Ascending aorta (tissue), 2 donors: ENCODE data around the gene LAMA2. TPM values are rescaled to one million over a fixed set of nuclear protein-coding genes. Genes with fewer than 3 reads are reported as not detected.

Experiments
- DNase-seq, 2 donors: peaks; one replicate each; pipeline ENCODE4 v3.0.0-alpha.2; 2019; ENCODE audit warnings: low spot score in 2 of 2
- H3K27ac ChIP-seq, 2 donors: fragments of 200-600 bp; sonication (generic); one replicate each; pipeline ENCODE4 v1.5.1; 2016 to 2017; ENCODE audit warnings: mild to moderate bottlenecking in 1 of 2
- H3K27me3 ChIP-seq: fragments of 200-600 bp; sonication (generic); one replicate; pipeline ENCODE4 v1.5.1; 2017
- H3K36me3 ChIP-seq, 2 donors: fragments of 200-600 bp; sonication (generic); one replicate each; pipeline ENCODE4 v1.5.1; 2016
- H3K4me1 ChIP-seq, 2 donors: fragments of 200-600 bp; sonication (generic); one replicate each; pipeline ENCODE4 v1.5.1; 2016 to 2017; ENCODE audit warnings: mild to moderate bottlenecking in 1 of 2
- H3K4me3 ChIP-seq, 2 donors: fragments of 200-600 bp; sonication (generic); one replicate each; pipeline ENCODE4 v1.5.1; 2016 to 2017; ENCODE audit warnings: mild to moderate bottlenecking in 1 of 2
- H3K9me3 ChIP-seq, 2 donors: fragments of 200-600 bp; sonication (generic); one replicate each; pipeline ENCODE4 v1.5.1; 2016
- intact Hi-C: fragments of 100-400 bp; cut with DNase I; formaldehyde crosslinking; loops from one replicate; pipeline ENCODE4 v1.15.1; 2023
- total RNA-seq: library from RNA; depleted of rRNA; stranded (reverse); fragments of >200 nt; gene quantifications from one replicate; pipeline ENCODE4 v1.1.0, GENCODE V29; 2016
- TF ChIP-seq, protein P1 (sequence below), 3 experiments: fragments of 200-600 bp in 2 of 3; fragments of 450-650 bp in 1 of 3; sonication (generic) in 2 of 3; IDR thresholded peaks; one replicate each; pipeline ENCODE4 v1.5.1; 2016 to 2019; ENCODE audit warnings: antibody characterized with exemption in 3 of 3, mild to moderate bottlenecking in 1 of 3, moderate library complexity in 1 of 3

The LAMA2 gene
- total RNA-seq, 1 donor from 2014 or later, result 45.2 TPM

DNA sequence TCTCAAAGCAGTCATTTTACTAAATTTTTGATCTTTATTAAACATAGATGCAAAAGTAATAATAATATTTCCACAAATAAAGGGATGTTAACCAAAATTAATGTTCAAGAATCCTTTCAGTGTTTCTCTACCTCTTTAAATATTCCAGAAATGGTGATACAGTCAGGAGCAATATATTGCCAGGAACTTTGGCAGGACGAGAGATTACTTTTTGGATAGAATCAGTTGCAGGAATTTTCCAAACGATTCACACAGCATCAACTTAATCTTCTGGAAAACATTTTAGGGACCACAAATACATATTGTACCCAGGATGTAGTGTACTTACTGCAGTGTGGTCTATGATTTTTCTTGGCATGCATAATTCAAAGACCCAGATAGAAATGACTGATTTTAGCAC is 125.7 kb downstream of the LAMA2 start:
- intact Hi-C loops, result no loop called here

DNA sequence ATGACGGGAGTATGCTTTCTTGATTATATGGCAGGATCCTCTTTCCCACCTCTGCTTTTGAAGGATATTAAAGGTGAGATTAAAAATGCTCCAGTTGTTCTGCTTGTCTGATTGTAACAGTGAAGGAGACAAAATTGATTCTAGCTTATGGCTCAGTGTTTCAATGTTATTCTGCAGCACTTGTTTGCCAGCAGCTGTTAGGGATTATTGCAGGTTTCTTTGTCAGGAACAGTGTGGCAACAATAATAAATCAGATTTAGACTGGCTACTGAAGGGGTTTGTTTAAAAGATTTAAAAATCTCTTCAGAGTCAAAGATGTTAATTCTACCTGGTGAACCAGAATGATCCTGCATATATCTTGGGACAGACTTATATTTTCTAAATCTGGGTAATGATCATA is 126.9 kb downstream of the LAMA2 start:
- H3K4me1 ChIP-seq, result no peaks in the 10 kb centered on the region
- H3K9me3 ChIP-seq, result no peaks in the 10 kb centered on the region
- TF ChIP-seq, protein P1, sequence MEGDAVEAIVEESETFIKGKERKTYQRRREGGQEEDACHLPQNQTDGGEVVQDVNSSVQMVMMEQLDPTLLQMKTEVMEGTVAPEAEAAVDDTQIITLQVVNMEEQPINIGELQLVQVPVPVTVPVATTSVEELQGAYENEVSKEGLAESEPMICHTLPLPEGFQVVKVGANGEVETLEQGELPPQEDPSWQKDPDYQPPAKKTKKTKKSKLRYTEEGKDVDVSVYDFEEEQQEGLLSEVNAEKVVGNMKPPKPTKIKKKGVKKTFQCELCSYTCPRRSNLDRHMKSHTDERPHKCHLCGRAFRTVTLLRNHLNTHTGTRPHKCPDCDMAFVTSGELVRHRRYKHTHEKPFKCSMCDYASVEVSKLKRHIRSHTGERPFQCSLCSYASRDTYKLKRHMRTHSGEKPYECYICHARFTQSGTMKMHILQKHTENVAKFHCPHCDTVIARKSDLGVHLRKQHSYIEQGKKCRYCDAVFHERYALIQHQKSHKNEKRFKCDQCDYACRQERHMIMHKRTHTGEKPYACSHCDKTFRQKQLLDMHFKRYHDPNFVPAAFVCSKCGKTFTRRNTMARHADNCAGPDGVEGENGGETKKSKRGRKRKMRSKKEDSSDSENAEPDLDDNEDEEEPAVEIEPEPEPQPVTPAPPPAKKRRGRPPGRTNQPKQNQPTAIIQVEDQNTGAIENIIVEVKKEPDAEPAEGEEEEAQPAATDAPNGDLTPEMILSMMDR (IDR thresholded peaks at IDR 0.05), result no peak
- intact Hi-C loops, result no loop called here
- H3K4me3 ChIP-seq, result no peak overlapping the region
- no peaks in the 10 kb centered on the region for H3K27me3 ChIP-seq
- H3K36me3 ChIP-seq, result no peaks in the 10 kb centered on the region
- H3K27ac ChIP-seq, result no peak overlapping the region
- DNase-seq, result no peak

More for the DNA sequence above, 125.7 kb downstream of the LAMA2 start:
- Histone ChIP-seq H3K9me3 (no peaks in the 10 kb centered on the region), H3K27me3 (no peaks in the 10 kb centered on the region), H3K4me1 (no peaks in the 10 kb centered on the region), H3K27ac (no peak overlapping the region), H3K36me3 (no peaks in the 10 kb centered on the region), H3K4me3 (no peak overlapping the region)
- DNase-seq, result no peak
- TF ChIP-seq, protein P1 (IDR thresholded peaks at IDR 0.05), result no peak

DNA sequence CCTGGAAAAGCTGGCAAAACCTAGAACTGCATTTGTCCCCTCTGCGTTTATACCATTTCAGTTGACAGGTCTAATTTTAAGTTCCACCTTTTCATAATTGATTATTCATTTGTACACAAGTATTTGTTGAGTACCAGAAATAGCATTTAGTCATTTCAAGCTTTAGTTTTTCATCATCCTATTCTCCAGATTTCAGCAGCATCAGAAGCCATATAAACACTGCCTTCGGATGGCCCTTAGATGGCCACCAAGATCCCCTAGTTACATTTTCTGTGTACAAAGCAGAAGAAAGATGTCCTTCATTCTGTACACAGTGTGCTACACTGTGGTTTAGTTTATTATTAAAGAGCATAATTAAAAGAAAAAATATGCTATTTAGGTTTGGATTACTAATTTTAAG is 131.4 kb downstream of the LAMA2 start:
- Histone ChIP-seq H3K27ac (no peak overlapping the region), H3K36me3 (no peaks in the 10 kb centered on the region), H3K4me1 (no peaks in the 10 kb centered on the region), H3K27me3 (no peaks in the 10 kb centered on the region), H3K4me3 (no peak overlapping the region), H3K9me3 (no peaks in the 10 kb centered on the region)
- TF ChIP-seq, protein P1 (IDR thresholded peaks at IDR 0.05), result no peak
- intact Hi-C loops, result no loop called here
- DNase-seq, result no peak

- intact Hi-C loops, result no loop called here
- no peaks in the 10 kb centered on the region for H3K9me3 ChIP-seq
- no peak for DNase-seq
- no peaks in the 10 kb centered on the region for H3K36me3 ChIP-seq
- no peaks in the 10 kb centered on the region for H3K27me3 ChIP-seq
- H3K4me3 ChIP-seq, result no peak overlapping the region
- no peak overlapping the region for H3K27ac ChIP-seq
- no peaks in the 10 kb centered on the region for H3K4me1 ChIP-seq
- TF ChIP-seq, protein P1 (IDR thresholded peaks at IDR 0.05), result no peak
Measured at GRCh38 chr6:129015721-129016120, 132.8 kb downstream of the LAMA2 start.

- TF ChIP-seq, protein P1 (IDR thresholded peaks at IDR 0.05), result no peak
- no peak overlapping the region for H3K27ac ChIP-seq
Measured at GRCh38 chr6:129016844-129017243, 133.9 kb downstream of the LAMA2 start.

GRCh38 chr6:129022011-129022553 is 139.1 kb downstream of the LAMA2 start:
- TF ChIP-seq, protein P1 (IDR thresholded peaks at IDR 0.05), result no peak
- Histone ChIP-seq H3K4me3 (no peak overlapping the region), H3K4me1 (no peaks in the 10 kb centered on the region), H3K27me3 (no peaks in the 10 kb centered on the region), H3K36me3 (no peaks in the 10 kb centered on the region), H3K9me3 (no peaks in the 10 kb centered on the region), H3K27ac (no peak overlapping the region)
- intact Hi-C loops, result no loop called here
- no peak for DNase-seq

More at GRCh38 chr6:129016844-129017243, 133.9 kb downstream of the LAMA2 start:
- H3K27me3 ChIP-seq, result no peaks in the 10 kb centered on the region
- no peaks in the 10 kb centered on the region for H3K9me3 ChIP-seq
- no peak for DNase-seq
- H3K4me1 ChIP-seq, result no peaks in the 10 kb centered on the region
- no peaks in the 10 kb centered on the region for H3K36me3 ChIP-seq
- H3K4me3 ChIP-seq, result no peak overlapping the region
- intact Hi-C loops, result no loop called here
